Measurements from ENCODE around the gene CUL4A.

DNA sequence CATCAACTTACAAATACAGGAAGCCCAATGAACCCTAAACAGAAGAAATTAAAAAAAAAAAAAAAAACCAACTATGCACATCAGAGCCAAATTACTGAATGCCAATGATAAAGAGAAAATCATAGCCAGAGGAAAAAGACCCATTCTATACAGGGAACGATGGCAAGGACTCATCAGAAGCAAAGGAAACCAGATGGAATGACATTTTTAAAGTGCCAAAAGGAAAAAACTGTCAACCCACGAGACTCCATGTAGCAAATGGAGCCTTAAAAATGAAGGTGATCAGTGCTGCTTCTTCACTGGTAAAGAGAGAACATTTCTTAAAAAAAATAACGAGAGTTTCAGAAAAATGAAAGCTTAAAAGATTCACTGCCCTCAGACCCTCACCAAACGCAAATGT, 19.2 kb upstream of the CUL4A start:
- TF ChIP-seq, protein P1, sequence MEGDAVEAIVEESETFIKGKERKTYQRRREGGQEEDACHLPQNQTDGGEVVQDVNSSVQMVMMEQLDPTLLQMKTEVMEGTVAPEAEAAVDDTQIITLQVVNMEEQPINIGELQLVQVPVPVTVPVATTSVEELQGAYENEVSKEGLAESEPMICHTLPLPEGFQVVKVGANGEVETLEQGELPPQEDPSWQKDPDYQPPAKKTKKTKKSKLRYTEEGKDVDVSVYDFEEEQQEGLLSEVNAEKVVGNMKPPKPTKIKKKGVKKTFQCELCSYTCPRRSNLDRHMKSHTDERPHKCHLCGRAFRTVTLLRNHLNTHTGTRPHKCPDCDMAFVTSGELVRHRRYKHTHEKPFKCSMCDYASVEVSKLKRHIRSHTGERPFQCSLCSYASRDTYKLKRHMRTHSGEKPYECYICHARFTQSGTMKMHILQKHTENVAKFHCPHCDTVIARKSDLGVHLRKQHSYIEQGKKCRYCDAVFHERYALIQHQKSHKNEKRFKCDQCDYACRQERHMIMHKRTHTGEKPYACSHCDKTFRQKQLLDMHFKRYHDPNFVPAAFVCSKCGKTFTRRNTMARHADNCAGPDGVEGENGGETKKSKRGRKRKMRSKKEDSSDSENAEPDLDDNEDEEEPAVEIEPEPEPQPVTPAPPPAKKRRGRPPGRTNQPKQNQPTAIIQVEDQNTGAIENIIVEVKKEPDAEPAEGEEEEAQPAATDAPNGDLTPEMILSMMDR (IDR thresholded peaks at IDR 0.05): no peak
- no peak for TF ChIP-seq EZH2 (IDR thresholded peaks at IDR 0.05)
- no peak for TF ChIP-seq EZH2phosphoT487 (IDR thresholded peaks at IDR 0.05)

Data from neural progenitor cell (in vitro differentiated cells).